Left forelimb (tissue), 1 donor: ENCODE data around the gene DEPDC1B.
"Not testable (repeated sequence)": the region's sequence is repeated elsewhere in the genome, so short reads cannot be mapped to it uniquely, and the experiment has no call there.

Source experiments
- DNase-seq: peaks from one replicate; pipeline ENCODE4 v3.0.0-alpha.2; 2018; ENCODE audit warnings: low spot score

Gene DEPDC1B

DNA sequence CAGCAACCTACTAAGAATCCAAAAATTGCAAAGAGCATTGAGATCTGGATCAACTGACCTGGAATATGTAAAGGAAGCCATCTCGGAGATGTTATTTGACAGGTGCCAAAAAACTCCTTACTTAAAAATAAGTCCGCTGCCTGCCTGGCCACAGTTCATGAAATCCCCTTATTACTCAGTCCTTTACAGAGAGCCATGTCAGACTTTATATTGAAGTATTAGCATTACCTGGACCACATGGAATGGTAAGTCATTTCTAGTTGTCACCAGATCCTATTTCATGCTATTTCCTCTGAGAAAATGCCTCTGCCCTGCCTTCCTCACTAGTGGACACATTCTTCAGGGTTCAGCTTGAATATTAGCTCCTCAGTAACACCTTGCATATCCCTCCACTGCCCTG is 115.7 kb downstream of the DEPDC1B start:
- DNase-seq, result no peak

DNA sequence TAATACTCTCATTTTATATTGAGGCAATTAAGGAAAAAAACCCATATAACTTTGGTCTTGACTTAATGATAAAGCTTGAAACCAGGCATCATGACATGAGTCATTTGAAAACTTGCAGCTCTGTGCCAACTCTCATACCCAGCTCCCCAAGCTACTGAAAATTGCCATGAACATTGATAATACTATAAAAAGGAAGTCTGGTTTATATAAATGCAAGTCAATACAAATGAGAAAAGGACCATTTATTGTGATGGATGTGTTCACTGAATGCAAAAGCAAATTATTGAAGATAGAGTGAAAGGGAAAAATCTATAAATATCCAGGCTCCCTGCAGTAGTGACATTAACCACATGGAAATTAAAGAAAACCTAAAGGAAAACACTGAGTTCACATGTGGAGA is 116.3 kb downstream of the DEPDC1B start:
- DNase-seq, result no peak

DNA sequence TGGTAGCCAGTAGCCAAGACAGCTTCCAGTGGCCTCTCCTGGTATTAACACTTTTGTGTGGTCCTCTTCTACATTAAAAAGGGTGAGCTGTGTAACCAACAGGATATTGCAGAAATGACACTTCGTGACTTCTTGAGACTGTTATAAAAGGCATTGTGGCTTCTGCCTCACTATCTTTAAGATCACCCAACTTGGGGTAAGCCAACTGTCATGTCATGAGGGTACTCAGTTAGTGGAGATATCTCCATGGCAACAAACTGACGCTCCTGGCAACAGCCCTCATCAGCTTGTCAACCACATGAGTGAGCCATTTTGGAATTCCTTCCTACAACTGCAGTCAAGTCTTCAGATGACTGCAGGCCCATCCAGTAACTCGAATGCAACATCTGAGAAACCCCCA is 121.7 kb downstream of the DEPDC1B start:
- no peak for DNase-seq

DNA sequence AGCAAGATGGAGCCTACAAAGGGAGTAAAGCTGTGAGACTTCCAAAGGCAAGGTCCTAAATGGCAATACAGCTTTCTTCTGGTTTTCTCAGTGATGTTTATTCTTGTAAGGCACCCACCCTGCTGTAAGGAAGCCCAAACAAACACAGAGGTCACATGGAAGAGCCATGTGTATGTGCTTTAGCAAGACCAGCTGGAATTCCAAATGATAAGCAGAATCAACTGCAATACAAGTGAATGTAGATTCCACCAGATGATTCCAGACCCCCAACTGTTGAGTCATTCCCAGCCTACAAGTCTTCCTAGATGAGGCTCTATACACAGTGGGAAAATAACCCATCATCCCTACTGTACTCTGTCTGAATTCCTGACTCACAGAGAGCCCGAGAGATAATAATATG is 122.8 kb downstream of the DEPDC1B start:
- DNase-seq, result no peak

DNA sequence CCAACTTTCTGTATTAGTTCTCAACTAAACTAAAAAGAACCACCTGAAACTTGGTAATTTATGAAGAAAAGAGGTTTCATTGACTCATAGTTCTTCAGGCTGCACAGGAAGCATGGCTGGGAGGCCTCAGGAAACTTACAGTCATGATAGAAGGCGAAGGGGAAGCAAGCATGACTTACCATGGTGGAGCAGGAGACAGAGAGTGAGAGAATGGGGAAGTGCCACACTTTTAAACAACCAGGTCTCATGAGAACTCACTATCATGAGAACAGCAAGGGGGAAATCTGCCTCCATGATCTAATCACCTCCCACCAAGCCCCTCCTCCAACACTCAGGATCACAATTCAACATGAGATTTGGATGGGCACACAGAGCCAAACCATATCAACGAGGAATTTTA is 123.5 kb downstream of the DEPDC1B start:
- no peak for DNase-seq

DNA sequence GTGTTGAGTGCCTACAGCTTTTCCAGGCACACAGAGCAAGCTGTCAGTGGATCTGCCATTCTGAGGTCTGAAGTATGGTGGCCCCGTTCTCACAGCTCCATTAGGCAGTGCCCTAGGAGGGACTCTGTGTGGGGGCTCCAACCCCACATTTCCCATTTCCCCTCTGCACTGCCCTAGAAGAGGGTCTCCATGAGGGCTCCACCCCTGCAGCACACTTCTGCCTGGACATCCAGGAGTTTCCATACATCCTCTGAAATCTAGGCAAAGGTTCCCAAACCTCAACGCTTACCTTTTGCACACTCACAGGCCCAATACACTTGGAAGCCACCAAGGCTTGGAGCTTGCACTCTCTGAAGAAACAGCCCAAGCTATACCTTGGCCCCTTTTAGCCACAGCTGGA is 131.3 kb downstream of the DEPDC1B start:
- no peak for DNase-seq

DNA sequence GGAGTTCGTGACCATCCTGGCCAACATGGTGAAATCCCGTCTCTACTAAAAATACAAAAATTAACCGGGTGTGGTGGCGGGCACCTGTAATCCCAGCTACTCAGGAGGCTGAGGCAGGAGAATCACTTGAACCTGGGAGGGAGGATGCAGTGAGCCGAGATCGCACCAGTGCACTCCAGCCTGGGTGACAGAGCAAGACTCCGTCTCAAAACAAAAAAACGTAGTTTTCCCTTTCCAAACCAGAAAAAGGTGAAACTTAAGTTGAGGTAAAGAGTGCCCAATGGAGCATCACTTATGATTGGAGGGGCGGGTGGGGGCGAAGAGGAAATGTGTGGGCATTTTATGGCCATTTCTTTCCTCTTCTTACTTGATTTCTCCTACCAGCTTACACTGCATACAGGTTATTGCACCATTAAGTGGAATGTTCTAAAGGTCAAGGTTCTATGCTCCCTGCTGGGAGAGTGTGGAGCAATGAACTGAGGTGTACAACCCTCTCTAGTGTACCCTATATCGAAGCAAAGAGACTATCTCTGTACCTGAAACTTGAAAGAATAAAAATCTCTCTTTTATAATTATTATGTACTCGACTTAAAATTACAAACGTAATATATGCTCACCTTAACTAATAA is 136.2 kb downstream of the DEPDC1B start:
- no peak for DNase-seq

DNA sequence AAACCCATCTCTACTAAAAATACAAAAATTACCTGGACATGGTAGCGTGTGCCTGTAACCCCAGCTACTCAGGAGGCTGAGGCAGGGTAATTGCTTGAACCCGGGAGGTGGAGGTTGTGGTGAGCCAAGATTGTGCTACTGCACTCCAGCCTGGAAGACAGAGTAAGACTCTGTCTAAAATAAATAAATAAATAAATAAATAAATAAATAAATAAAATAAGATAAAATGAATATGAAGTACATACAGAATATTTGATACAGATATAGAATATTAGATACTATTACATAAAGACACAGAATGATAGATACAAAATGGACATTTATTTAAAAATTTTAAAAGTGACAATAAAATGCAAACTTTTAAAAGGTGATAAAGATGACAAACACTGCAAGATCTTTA is 146.7 kb downstream of the DEPDC1B start:
- not testable (repeated sequence) for DNase-seq

DNA sequence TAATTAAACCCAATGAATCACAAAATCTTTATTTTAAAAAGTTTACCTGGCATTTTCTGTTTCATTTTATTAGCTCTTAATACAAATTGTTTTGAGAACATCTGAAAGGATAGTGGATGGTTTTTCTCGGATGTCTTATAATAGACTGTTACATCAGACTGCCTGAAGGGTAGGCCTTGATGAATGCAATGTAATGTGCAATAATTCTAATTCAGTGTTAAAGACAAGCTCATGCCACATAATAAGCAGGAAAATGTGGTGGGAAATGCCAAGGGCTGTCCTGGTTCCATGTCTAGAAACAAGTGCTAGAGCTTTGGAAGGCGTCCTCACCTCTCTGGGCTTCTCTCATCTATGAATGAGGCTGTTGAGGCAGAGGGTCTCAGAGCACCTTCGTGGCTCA is 148.1 kb downstream of the DEPDC1B start:
- no peak for DNase-seq

DNA sequence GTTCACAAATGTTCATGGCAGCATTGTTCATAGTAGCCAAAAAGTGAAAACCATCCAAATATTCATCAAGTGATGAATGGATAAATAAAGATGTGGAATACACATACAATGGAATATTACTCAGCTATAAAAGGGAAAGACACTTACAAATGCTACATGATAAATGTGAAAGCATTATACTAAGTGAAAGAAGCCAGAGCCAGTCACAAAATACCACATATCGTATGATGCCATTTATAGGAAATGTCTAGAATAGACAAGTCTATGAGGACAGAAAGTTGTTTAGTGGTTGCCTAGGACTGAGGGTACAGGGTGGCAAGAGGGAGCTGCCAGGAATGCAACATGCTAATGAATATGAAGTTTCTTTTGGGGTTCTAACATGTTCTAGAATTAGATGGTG is 148.7 kb downstream of the DEPDC1B start:
- DNase-seq, result no peak

DNA sequence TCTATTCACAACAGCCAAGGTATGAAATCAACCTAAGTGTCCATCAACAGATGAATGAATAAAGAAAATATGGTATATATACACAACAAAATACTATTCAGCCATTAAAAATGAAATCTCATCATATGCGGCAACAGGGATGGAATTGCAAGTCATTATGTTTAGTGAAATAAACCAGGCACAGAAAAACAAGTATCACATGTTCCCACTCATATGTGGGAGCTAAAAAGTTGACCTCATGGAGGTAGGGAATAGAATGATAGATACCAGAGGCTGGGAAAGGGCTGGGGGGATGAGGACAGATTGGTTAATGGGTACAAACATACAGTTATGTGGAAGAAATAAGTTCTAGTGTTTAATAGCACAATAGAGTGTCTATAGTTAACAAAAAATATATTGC is 149.7 kb downstream of the DEPDC1B start:
- no peak for DNase-seq

DNA sequence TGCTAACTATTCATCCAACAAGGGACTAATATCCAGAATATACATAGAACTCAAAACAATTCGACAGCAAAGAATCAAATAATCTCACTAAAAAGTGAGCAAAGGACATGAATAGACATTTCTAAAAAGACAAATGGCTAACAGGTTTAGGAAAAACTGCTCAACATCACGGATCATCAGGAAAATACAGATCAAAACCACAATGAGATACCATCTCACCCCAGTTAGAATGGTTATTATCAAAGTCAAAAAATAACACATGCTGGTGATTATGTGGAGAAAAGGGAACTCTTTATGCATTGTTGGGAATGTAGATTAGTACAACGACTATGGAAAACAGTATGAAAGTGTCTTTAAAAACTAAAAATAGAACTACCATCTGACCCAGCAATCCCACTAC is 150.1 kb downstream of the DEPDC1B start:
- no peak for DNase-seq
